ENCODE data around the gene WDFY4. TPM values are rescaled to one million over a fixed set of nuclear protein-coding genes. Genes with fewer than 3 reads are reported as not detected.

WDFY4 gene
- total RNA-seq, 1 experiment from 2014 or later = 0.23 TPM

DNA sequence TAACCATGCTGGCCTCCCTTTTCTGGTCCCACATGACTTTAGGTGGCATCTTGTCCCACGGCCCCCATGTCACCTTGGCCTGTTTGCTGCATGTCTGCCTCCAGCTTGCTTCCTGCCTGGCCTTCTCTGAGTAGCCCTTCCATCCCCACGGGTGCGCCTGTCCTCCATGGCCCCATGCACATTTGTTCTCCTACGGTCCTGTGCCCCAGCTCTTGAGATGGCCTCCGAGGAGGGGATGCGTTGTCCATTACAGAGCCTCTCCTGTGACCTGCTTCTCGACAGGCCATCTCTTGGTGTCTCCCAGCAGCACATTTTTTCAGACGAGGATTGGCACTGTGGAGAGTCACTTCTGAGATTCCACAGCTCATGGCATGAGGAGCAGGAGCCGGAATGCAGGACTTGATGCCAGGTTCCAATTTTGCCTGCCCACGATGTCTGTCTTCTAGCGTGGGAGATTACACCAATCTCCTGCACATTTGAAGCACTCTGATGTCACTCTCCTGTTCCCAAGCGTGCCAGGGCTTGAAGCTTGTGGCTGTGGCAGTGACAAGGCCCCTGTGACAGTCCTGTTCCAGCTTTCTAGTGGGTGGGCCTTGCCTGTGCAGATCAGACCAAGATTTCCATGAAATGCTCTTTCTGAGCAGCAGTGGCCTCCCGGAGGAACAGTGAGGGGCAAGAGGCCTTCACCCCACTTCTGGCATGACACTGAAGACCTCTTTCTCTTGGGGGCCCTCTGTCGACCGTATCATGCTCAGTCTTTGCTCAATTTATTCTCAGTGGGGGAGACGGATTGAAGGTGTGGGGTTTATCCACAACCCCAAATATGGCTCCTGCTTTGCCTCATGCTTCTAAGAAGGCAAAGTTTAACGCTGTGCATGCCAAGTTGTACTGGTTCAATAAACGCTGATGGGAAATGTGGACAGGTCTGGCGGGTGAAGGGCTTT is 13.4 kb downstream of the WDFY4 start:
- ATAC-seq = no peak
- H3K36me3 ChIP-seq (ENCODE audit: control insufficient read depth, insufficient read depth, low read length) = no peaks in the 10 kb centered on the region
- H3K9me3 ChIP-seq (ENCODE audit: control insufficient read depth, insufficient read depth, low read depth, low read length) = no peaks in the 10 kb centered on the region
- POLR2A ChIA-PET = no interaction called here
- no TSS peak for BruUV-seq (replicated peaks)
- H3K4me3 ChIP-seq (ENCODE audit: low read depth in 2 of 2, low read length in 2 of 2) = no peak overlapping the region
- peaks cover 2% of the 10 kb centered on the region for H3K27me3 ChIP-seq (ENCODE audit: control insufficient read depth, insufficient read depth, low read length)
- H3K4me1 ChIP-seq (ENCODE audit: control insufficient read depth, insufficient read depth, low read length) = no peaks in the 10 kb centered on the region
- in situ Hi-C loops (cut with HindIII; ENCODE audit: low pct_unique_long_range_greater_than_20kb, low sequenced_read_pairs) = no loop called here
- no peak for DNase-seq (ENCODE audit: low read depth, low spot score)
- TF ChIP-seq POLR2AphosphoS5 (IDR thresholded peaks at IDR 0.05; ENCODE audit: low read depth, low read length) (no peak), SIN3A (IDR thresholded peaks at IDR 0.05; ENCODE audit: borderline replicate concordance, insufficient read depth, low read depth, low read length) (no peak)
- CTCF ChIA-PET = no interaction called here
- H3K27ac ChIP-seq (ENCODE audit: low read length) = no peak overlapping the region
- intact Hi-C loops (cut with micrococcal nuclease; ENCODE audit: unreplicated experiment) = no loop called here

DNA sequence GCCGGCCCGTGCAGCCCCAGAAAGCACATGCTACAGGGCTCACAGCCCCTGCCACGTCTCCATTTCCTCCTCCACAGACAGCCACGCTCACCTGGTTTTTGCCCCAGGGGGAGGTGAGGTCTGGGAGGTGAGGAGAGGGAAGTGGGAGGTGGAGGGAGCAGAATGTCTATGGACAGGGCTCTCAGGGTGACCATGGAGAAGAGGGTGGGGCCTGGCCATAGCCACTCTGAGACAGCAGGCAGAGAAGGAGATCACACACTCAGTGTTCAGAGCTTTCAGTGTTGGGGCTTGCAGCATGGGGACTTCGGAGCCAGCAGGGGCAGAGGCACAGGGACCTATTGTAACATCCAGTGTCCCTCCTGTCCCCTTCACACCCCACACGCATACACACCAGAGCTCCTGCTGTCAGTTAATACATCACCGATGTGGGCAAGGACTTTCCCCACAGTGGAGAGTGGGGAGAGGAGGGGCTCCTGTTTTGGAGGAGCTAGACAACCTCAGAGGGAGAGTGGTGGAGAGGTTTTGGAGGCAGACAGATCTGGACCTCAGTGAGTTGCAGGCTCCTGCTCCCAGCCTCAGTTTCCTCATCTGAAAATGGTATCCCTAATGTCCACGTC is 14.4 kb downstream of the WDFY4 start:
- POLR2A ChIA-PET = no interaction called here
- Histone ChIP-seq H3K4me3 (ENCODE audit: low read depth in 2 of 2, low read length in 2 of 2) (no peak overlapping the region), H3K9me3 (ENCODE audit: control insufficient read depth, insufficient read depth, low read depth, low read length) (no peaks in the 10 kb centered on the region), H3K27me3 (ENCODE audit: control insufficient read depth, insufficient read depth, low read length) (peaks cover 3% of the 10 kb centered on the region), H3K4me1 (ENCODE audit: control insufficient read depth, insufficient read depth, low read length) (no peaks in the 10 kb centered on the region), H3K36me3 (ENCODE audit: control insufficient read depth, insufficient read depth, low read length) (no peaks in the 10 kb centered on the region), H3K27ac (ENCODE audit: low read length) (no peak overlapping the region)
- in situ Hi-C loops (cut with HindIII; ENCODE audit: low pct_unique_long_range_greater_than_20kb, low sequenced_read_pairs) (no loop called here), intact Hi-C loops (cut with micrococcal nuclease; ENCODE audit: unreplicated experiment) (no loop called here)
- DNase-seq (ENCODE audit: low read depth, low spot score) (no peak), ATAC-seq (no peak)
- TF ChIP-seq TCF7L2 (IDR thresholded peaks at IDR 0.05; ENCODE audit: low read depth, low read length) (no peak), SIN3A (IDR thresholded peaks at IDR 0.05; ENCODE audit: borderline replicate concordance, insufficient read depth, low read depth, low read length) (no peak), POLR2AphosphoS5 (IDR thresholded peaks at IDR 0.05; ENCODE audit: low read depth, low read length) (no peak)
- TF ChIP-seq, protein P1, sequence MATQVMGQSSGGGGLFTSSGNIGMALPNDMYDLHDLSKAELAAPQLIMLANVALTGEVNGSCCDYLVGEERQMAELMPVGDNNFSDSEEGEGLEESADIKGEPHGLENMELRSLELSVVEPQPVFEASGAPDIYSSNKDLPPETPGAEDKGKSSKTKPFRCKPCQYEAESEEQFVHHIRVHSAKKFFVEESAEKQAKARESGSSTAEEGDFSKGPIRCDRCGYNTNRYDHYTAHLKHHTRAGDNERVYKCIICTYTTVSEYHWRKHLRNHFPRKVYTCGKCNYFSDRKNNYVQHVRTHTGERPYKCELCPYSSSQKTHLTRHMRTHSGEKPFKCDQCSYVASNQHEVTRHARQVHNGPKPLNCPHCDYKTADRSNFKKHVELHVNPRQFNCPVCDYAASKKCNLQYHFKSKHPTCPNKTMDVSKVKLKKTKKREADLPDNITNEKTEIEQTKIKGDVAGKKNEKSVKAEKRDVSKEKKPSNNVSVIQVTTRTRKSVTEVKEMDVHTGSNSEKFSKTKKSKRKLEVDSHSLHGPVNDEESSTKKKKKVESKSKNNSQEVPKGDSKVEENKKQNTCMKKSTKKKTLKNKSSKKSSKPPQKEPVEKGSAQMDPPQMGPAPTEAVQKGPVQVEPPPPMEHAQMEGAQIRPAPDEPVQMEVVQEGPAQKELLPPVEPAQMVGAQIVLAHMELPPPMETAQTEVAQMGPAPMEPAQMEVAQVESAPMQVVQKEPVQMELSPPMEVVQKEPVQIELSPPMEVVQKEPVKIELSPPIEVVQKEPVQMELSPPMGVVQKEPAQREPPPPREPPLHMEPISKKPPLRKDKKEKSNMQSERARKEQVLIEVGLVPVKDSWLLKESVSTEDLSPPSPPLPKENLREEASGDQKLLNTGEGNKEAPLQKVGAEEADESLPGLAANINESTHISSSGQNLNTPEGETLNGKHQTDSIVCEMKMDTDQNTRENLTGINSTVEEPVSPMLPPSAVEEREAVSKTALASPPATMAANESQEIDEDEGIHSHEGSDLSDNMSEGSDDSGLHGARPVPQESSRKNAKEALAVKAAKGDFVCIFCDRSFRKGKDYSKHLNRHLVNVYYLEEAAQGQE (IDR thresholded peaks at IDR 0.05; ENCODE audit: insufficient read depth in 1 of 2, low read depth in 2 of 2, low read length in 1 of 2) = no peak
- TF ChIP-seq, protein P2, sequence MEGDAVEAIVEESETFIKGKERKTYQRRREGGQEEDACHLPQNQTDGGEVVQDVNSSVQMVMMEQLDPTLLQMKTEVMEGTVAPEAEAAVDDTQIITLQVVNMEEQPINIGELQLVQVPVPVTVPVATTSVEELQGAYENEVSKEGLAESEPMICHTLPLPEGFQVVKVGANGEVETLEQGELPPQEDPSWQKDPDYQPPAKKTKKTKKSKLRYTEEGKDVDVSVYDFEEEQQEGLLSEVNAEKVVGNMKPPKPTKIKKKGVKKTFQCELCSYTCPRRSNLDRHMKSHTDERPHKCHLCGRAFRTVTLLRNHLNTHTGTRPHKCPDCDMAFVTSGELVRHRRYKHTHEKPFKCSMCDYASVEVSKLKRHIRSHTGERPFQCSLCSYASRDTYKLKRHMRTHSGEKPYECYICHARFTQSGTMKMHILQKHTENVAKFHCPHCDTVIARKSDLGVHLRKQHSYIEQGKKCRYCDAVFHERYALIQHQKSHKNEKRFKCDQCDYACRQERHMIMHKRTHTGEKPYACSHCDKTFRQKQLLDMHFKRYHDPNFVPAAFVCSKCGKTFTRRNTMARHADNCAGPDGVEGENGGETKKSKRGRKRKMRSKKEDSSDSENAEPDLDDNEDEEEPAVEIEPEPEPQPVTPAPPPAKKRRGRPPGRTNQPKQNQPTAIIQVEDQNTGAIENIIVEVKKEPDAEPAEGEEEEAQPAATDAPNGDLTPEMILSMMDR (IDR thresholded peaks at IDR 0.05) = no peak
- CTCF ChIA-PET = no interaction called here
- no TSS peak for BruUV-seq (replicated peaks)
